ENCODE data around the gene CSTF2T. TPM values are rescaled to one million over a fixed set of nuclear protein-coding genes. Genes with fewer than 3 reads are reported as not detected.

The CSTF2T gene, protein sequence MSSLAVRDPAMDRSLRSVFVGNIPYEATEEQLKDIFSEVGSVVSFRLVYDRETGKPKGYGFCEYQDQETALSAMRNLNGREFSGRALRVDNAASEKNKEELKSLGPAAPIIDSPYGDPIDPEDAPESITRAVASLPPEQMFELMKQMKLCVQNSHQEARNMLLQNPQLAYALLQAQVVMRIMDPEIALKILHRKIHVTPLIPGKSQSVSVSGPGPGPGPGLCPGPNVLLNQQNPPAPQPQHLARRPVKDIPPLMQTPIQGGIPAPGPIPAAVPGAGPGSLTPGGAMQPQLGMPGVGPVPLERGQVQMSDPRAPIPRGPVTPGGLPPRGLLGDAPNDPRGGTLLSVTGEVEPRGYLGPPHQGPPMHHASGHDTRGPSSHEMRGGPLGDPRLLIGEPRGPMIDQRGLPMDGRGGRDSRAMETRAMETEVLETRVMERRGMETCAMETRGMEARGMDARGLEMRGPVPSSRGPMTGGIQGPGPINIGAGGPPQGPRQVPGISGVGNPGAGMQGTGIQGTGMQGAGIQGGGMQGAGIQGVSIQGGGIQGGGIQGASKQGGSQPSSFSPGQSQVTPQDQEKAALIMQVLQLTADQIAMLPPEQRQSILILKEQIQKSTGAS
- 10 to 100 TPM; 19.4 to 25.3 TPM for total RNA-seq
- polyA plus RNA-seq = 10 to 100 TPM in 1 of 2 donors, 1 to 10 TPM in 1; 6.2 to 13.4 TPM
- long read RNA-seq, donor 1, full-length matches to known transcripts = 59 of 59 reads
- long read RNA-seq, donor 1, partial matches to known transcripts = 0 of 59 reads
- long read RNA-seq, donor 1, other reads (novel, unspliced or antisense) = 0 of 59 reads
- long read RNA-seq, donor 2, full-length matches to known transcripts = 24 of 24 reads
- long read RNA-seq, donor 2, partial matches to known transcripts = 0 of 24 reads
- long read RNA-seq, donor 2, other reads (novel, unspliced or antisense) = 0 of 24 reads
- long read RNA-seq, donor 3, full-length matches to known transcripts = 38 of 38 reads
- long read RNA-seq, donor 3, partial matches to known transcripts = 0 of 38 reads
- long read RNA-seq, donor 3, other reads (novel, unspliced or antisense) = 0 of 38 reads
- long read RNA-seq, donor 4, full-length matches to known transcripts = 31 of 31 reads
- long read RNA-seq, donor 4, partial matches to known transcripts = 0 of 31 reads
- long read RNA-seq, donor 4, other reads (novel, unspliced or antisense) = 0 of 31 reads
- long read RNA-seq, donor 5, full-length matches to known transcripts = 61 of 61 reads
- long read RNA-seq, donor 5, partial matches to known transcripts = 0 of 61 reads
- long read RNA-seq, donor 5, other reads (novel, unspliced or antisense) = 0 of 61 reads

DNA sequence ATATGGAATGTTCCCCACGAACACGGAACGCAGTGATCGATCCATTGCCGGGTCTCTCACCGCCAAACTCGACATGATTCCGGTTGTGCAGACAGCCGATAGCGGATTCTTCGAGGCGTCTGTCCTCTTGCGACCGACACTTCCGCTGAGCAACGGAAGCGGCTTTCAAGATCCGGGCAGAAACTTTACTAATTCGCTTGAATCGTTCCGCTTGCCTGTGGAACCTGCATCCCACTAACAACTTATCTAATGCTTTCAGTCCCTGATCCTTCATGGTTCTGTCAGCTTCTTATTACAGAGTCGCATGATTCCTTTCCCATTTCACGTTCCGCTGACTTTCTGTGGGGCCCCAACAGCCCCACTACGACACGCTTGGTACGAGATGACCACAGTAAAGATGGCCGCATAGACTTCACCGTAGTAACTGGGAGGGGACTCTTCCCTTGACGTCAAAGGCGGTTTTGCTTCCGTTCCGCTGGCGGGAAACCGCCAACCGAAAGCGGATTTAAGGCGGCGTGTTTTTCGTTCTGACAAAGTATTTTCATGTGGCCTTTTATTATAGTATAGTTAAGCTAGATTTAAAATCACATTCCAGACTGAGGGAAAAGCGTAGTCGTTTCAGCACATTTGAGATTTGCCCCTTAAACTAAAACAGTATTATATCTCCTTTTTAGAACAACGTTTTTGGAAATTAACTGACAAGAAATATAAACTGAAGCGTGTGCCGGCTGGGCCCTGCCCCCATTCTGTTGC, at the start of gene CSTF2T:
Gene CSTF2T, minus strand, starts transcription at position 121 of the 753 bp plus-strand sequence. Its CDS starts 46 bp downstream, at position 75.
- Histone ChIP-seq H3K27me3 (ENCODE audit: control insufficient read depth in 3 of 3, insufficient read depth in 3 of 3, low read length in 2 of 3) (no peaks in the 10 kb centered on the region), H3K9ac (ENCODE audit: insufficient read depth in 1 of 2, low read length in 2 of 2) (peak within 1 kb of the TSS; percentile 98 to 100), H3K27ac (ENCODE audit: low read depth in 1 of 2, low read length in 1 of 2) (peak within 1 kb of the TSS; percentile 97 to 99), H3K36me3 (ENCODE audit: control insufficient read depth in 4 of 4, insufficient read depth in 4 of 4, low read length in 4 of 4) (peaks cover 0 to 7% (median 2%) of the 10 kb centered on the region in 4 donors), H3K4me1 (ENCODE audit: control insufficient read depth in 5 of 5, insufficient read depth in 5 of 5, low read length in 5 of 5) (peaks cover 11 to 30% (median 15%) of the 10 kb centered on the region in 5 donors), H3K4me3 (peak within 1 kb of the TSS; percentile 91), H3K9me3 (ENCODE audit: control insufficient read depth in 4 of 4, insufficient read depth in 3 of 4, low read length in 3 of 4) (no peaks in the 10 kb centered on the region)
- no peak for TF ChIP-seq CTCF (IDR thresholded peaks at IDR 0.05; ENCODE audit: control extremely low read depth, extremely low read depth)
- peak; percentile 97 for ATAC-seq (ENCODE audit: insufficient read depth, low FRiP score)
- WGBS, 2 donors = 0% methylated on average over 45 of the region's 45 CpGs
- DNase-seq = peak; percentile 93 to 98 (median 98)

GRCh38 chr10:51748959-51749358, 49.6 kb upstream of the CSTF2T start:
- no peak overlapping the region for H3K9ac ChIP-seq (ENCODE audit: insufficient read depth in 1 of 2, low read length in 2 of 2)
- ATAC-seq (ENCODE audit: insufficient read depth, low FRiP score) = no peak

More at GRCh38 chr10:51748959-51749358, 49.6 kb upstream of the CSTF2T start:
- no peak overlapping the region for H3K4me3 ChIP-seq
- H3K27me3 ChIP-seq (ENCODE audit: control insufficient read depth in 3 of 3, insufficient read depth in 3 of 3, low read length in 2 of 3) = no peaks in the 10 kb centered on the region
- no peak for DNase-seq
- H3K9me3 ChIP-seq (ENCODE audit: control insufficient read depth in 4 of 4, insufficient read depth in 3 of 4, low read length in 3 of 4) = no peaks in the 10 kb centered on the region
- TF ChIP-seq CTCF (IDR thresholded peaks at IDR 0.05; ENCODE audit: control extremely low read depth, extremely low read depth) = no peak
- 87 to 94% methylated on average over 1 of the region's 1 CpG for WGBS, 2 donors
- H3K27ac ChIP-seq (ENCODE audit: low read depth in 1 of 2, low read length in 1 of 2) = no peak overlapping the region
- H3K36me3 ChIP-seq (ENCODE audit: control insufficient read depth in 4 of 4, insufficient read depth in 4 of 4, low read length in 4 of 4) = no peaks in the 10 kb centered on the region
- no peaks in the 10 kb centered on the region for H3K4me1 ChIP-seq (ENCODE audit: control insufficient read depth in 5 of 5, insufficient read depth in 5 of 5, low read length in 5 of 5)

Measured in lung (tissue), 16 donors.